GM18867 (cell line): Measurements from ENCODE around the gene SAP30BP.
A peak's percentile ranks its signal among the peaks of the same experiment; 100 is the strongest.

Source experiments
- ATAC-seq: cut with Tn5 transposase; IDR thresholded peaks from one replicate; pipeline ENCODE4 v1.9.1; 2021; ENCODE audit warnings: mild to moderate bottlenecking, moderate library complexity; ENCODE audit not compliant: unreplicated experiment

Gene SAP30BP

GRCh38 chr17:75736173-75736835, 69.2 kb downstream of the SAP30BP start:
- no peak for ATAC-seq

GRCh38 chr17:75737133-75737962, 70.2 kb downstream of the SAP30BP start:
- no peak for ATAC-seq

GRCh38 chr17:75738218-75738802, 71.2 kb downstream of the SAP30BP start:
- ATAC-seq, result no peak

GRCh38 chr17:75739174-75739573, 72.0 kb downstream of the SAP30BP start:
- ATAC-seq, result no peak

DNA sequence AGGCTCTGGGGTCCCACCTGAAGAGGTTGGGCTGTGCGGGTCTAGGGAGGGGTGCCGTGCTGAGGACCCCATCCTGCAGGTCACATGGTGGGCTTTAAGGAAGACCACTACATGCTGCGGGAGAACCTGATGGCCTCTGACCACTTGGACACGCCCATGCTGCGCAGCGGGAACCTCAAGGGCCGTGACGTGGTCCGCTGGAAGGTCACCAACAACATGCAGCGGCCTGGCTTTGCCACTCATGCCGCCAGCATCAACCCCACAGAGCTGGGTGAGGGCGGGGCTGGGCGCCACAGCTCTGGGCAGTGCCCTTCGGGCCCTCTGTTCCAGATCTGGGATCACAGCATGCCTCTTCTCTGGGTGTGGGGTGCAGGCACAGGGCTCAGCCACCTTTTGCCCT, 72.7 kb downstream of the SAP30BP start:
- ATAC-seq, result no peak

DNA sequence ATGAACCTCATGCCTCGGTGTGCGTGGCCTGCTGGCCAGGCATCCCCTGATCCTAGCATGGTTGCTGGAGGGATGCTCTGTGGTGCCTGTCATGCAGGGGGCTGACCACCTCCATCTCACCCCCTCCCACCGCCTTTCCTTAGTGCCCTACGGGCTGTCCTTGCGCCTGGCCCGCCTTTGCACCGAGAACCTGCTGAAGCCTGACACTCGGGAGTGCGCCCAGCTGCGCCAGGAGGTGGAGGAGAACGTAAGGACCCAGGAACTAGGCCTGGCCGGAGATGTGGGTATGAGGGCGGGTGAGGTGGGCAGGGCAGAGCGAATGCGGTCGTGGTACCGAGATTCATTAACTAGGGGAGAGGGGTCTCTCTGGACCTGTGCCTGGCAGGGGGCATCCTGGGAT, 73.1 kb downstream of the SAP30BP start:
- no peak for ATAC-seq

DNA sequence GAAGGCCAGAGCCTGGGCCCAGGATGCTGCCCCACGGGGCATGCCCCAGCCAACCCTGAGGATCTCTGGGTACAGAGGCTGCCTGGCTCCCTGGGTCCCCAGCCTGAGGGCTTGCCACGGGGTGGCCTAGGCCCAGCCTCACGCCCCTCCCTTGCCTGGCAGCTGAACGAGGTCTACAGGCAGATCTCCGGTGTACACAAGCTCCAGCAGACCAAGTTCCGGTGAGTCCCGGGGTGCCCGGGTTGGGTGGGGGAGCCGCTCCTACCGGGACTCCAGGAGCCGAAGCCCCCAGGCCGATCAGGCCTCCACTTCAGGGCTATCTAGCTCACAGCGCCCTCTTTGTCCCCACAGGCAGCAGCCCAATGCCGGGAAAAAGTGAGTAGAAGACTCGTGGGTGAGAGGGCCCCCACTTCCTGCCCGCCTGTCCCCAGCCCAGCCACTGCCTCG, 73.5 kb downstream of the SAP30BP start:
- ATAC-seq, result no peak

GRCh38 chr17:75742337-75742736, 75.2 kb downstream of the SAP30BP start:
- ATAC-seq, result no peak

DNA sequence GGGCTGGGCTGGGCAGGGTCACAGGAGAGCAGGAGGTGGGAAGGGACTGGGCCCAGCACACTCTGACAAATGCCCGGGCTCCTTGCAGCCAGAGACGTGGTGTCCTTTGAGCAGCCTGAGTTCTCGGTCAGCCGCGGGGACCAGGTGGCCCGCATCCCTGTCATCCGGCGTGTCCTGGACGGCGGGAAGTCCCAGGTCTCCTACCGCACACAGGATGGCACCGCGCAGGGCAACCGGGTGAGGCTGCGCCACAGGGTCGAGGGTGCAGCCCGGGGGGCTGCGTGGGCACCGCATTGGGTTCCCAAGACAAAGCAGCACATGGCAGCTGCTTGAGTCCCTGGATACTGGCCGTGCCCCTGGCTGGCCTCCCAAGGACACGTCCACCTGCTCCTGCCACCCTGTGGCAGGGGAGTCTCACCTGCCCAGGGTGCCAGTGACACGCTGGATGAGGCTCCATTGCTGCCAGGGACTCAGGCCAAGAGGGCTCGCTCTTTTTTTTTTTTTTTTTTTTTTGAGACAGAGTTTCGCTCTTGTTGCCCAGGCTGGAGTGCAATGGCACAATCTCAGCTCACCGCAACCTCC, 76.6 kb downstream of the SAP30BP start:
- ATAC-seq, result no peak

GRCh38 chr17:75748706-75749105, 81.6 kb downstream of the SAP30BP start:
- no peak for ATAC-seq

GRCh38 chr17:75749545-75750389, 82.6 kb downstream of the SAP30BP start:
- ATAC-seq, result no peak

DNA sequence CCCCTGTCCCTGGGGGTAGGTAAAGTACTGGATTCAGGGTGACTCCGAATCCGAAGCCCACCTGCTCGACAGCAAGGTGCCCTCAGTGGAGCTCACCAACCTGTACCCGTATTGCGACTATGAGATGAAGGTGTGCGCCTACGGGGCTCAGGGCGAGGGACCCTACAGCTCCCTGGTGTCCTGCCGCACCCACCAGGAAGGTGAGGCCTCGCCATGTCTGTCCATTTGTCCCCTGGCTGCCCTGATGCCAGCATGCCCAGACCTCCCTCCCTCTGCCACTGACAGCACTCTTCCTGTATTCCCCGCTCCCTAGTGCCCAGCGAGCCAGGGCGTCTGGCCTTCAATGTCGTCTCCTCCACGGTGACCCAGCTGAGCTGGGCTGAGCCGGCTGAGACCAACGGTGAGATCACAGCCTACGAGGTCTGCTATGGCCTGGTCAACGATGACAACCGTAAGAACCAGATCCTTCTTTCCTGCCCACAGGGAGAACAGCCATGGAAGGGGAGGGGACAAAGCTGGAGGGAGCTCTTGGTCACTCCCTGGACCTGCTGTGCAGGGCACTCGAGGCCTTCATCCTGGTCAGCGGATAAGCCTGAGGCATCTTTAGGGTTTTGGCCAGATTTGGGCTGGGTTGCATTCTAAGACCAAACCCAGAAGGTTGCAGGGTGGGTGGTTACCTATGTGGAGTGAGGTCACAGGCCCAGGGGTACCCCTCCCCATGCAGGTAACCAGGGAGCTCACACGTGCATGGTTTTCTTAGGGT, 83.7 kb downstream of the SAP30BP start:
- ATAC-seq, result no peak

GRCh38 chr17:75751676-75752404, 84.7 kb downstream of the SAP30BP start:
- ATAC-seq, result no peak

GRCh38 chr17:75752405-75752709, 85.2 kb downstream of the SAP30BP start:
- no peak for ATAC-seq

DNA sequence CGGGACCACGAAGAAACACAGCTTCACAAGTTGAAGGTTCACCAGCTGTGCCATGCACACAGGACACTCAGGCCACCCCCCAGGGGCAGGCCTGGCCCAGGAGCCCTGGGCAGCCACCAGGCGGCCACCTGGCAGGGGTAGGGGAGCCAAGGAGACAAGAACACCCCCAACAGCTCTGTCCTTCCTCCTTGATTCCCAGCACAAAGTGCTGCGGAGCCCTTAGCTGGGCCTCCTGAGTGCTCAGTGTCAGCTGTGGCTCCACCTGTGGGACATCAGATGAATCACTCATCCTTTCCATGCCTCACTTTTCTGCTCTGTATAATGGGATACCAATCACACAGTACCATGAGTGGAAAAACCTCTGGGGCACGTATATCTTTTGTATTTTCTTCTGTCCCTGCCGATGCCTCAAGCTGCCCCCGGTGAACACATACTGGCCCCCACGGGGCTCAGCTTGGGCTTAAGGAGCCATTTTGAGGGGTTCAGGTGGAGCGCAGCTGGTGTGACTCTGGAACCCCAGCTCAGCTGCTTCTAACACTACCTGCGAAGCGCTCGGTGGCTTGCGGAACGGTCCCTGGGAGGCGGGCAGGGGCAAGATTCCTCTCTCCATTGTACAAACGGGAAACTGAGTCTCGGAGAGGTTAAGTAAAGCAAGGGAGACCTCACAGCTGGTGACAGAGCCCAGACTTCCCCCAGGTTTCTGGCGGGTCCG, 85.8 kb downstream of the SAP30BP start:
- ATAC-seq, result no peak

- ATAC-seq, result peak; percentile 66
Observed at GRCh38 chr17:75753514-75754377, 86.6 kb downstream of the SAP30BP start.

DNA sequence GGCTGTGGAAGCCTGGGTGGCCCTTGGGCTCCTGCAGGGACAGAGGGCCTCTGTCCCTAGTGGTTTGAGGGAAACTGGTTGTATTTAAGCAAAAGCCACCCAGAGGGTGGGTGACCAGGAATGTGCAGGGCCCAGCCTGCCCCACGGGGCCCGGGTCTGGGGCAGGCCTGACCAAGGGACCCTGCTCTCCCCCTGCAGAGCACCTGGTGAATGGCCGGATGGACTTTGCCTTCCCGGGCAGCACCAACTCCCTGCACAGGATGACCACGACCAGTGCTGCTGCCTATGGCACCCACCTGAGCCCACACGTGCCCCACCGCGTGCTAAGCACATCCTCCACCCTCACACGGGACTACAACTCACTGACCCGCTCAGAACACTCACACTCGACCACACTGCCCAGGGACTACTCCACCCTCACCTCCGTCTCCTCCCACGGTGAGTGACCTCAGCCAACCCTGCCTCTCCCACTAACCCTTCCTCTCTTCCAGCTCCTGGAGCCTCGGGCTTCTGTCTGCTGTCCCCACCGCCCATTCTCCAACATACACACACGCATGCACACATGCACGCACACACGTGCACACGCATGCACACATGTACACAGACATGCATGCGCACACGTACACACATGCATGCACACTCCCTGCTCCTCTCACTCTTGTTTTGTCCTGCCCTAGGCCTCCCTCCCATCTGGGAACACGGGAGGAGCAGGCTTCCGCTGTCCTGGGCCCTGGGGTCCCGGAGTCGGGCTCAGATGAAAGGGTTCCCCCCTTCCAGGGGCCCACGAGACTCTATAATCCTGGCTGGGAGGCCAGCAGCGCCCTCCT, 87.5 kb downstream of the SAP30BP start:
- no peak for ATAC-seq
